Measurements from ENCODE around the gene MYH1.

- TF ChIP-seq CTCF (IDR thresholded peaks at IDR 0.05; ENCODE audit: insufficient read depth, low read length) (no peak), POLR2AphosphoS5 (IDR thresholded peaks at IDR 0.05; ENCODE audit: low read depth) (no peak), SPI1 (IDR thresholded peaks at IDR 0.05; ENCODE audit: borderline replicate concordance, low read depth) (no peak)
- TF ChIP-seq, protein P1, sequence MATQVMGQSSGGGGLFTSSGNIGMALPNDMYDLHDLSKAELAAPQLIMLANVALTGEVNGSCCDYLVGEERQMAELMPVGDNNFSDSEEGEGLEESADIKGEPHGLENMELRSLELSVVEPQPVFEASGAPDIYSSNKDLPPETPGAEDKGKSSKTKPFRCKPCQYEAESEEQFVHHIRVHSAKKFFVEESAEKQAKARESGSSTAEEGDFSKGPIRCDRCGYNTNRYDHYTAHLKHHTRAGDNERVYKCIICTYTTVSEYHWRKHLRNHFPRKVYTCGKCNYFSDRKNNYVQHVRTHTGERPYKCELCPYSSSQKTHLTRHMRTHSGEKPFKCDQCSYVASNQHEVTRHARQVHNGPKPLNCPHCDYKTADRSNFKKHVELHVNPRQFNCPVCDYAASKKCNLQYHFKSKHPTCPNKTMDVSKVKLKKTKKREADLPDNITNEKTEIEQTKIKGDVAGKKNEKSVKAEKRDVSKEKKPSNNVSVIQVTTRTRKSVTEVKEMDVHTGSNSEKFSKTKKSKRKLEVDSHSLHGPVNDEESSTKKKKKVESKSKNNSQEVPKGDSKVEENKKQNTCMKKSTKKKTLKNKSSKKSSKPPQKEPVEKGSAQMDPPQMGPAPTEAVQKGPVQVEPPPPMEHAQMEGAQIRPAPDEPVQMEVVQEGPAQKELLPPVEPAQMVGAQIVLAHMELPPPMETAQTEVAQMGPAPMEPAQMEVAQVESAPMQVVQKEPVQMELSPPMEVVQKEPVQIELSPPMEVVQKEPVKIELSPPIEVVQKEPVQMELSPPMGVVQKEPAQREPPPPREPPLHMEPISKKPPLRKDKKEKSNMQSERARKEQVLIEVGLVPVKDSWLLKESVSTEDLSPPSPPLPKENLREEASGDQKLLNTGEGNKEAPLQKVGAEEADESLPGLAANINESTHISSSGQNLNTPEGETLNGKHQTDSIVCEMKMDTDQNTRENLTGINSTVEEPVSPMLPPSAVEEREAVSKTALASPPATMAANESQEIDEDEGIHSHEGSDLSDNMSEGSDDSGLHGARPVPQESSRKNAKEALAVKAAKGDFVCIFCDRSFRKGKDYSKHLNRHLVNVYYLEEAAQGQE (IDR thresholded peaks at IDR 0.05; ENCODE audit: insufficient replicate concordance, low read depth) = no peak
These were observed 59.6 kb downstream of the MYH1 start for GRCh38 chr17:10458701-10459100.
